Measurements from ENCODE around the gene HS3ST3A1.

The HS3ST3A1 gene

DNA sequence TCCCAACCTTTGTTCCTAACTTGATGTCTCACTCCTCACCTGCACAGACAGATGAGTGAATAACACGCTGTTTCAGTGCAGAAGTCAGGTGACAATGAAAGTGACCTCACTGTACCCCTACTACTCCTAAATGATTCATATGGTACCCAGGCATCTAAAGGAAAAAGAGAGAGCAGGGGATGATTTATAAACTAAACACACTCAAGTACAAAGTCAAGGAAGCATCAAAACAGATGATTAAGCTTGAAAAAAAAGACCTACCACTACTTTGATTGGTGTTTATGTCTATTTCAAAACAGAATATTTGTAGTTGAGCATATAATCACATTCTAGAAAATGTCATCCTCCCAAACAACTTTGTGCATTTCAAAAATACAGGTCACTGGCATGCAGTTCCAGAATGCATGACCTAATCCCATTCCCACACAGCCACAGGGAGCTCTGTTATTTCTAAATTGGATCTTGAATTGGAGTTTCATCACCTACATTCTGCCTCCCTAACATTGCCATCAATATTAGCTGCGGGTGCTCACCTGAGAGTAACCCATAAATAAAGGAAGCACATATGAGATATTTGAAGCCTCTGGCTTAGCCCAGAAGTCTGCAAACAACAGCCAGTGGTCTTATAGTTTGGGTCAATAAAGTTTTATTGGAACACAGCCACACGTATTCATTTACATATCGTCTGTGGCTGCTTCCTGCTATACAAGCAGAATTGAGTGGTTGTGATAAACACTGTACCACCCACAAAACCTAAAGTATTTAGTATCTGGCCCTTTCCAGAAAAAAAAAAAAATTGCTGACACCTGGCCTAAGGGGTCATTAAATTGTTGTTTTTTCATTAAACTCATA, 14.0 kb downstream of the HS3ST3A1 start:
- H3K4me3 ChIP-seq (ENCODE audit: low read depth in 1 of 2, low read length in 2 of 2) = no peak overlapping the region
- no peaks in the 10 kb centered on the region for H3K9me3 ChIP-seq (ENCODE audit: low read length)
- H3K27me3 ChIP-seq (ENCODE audit: control insufficient read depth in 1 of 2, insufficient read depth in 2 of 2, low read length in 2 of 2) = peaks cover 0 to 4% of the 10 kb centered on the region in 2 donors
- no peak overlapping the region for H3K9ac ChIP-seq (ENCODE audit: low read length)
- no peaks in the 10 kb centered on the region for H3K4me1 ChIP-seq (ENCODE audit: insufficient read depth, low read length)
- no peak overlapping the region for H3K27ac ChIP-seq (ENCODE audit: low read depth, low read length)
- H3K36me3 ChIP-seq (ENCODE audit: insufficient read depth, low read length) = no peaks in the 10 kb centered on the region

DNA sequence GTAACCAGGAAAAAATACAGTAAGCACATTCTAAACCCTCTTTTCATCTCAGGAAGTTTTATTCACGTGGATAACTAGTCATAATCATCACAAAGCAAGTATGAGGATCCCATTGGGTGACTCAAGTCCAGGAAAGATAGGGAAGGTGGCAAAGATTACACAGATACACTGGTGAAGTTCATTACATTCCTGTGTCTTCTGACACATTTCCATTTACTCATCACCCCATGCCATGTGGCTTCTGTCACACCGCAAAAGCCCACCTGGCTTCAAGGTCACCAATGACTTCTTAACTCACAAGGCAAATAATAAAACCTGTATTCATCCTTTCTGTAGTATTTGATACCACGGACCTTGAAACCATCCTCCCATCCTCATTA, 17.0 kb downstream of the HS3ST3A1 start:
- no peak overlapping the region for H3K4me3 ChIP-seq (ENCODE audit: low read depth in 1 of 2, low read length in 2 of 2)
- H3K4me1 ChIP-seq (ENCODE audit: insufficient read depth, low read length) = no peaks in the 10 kb centered on the region
- no peak overlapping the region for H3K27ac ChIP-seq (ENCODE audit: low read depth, low read length)

DNA sequence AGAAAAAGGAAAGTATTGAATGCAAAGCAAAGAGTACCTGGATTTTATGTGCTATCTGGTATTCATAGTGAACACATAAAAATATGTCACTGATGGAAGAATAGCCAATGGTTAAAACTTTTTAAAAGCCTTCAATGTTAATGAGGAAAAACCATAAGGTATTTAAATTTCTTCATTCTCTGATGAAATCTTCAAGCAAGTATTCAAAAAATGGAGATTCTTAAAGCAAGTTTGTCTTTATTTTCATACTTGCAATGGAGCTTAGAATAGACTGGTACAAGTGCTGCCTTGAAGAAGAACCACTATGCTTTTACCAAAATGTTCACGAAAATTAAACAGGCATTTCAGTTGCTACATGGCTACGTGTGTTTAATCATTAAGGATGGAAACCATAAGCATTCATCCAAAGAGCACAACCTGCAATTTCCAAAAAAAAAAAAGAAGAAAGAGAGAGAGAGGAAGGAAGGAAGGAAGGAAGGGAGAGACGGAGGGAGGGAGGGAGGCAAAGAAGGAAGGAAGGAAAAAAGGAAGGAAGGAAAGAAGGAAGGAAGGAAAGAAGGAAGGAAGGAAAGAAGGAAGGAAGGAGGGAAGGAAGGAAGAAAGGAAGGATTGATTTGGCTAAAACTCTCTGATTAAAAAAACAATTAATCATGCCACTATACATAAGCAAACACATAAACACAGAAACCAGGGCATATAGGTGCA, 17.6 kb downstream of the HS3ST3A1 start:
- no peaks in the 10 kb centered on the region for H3K4me1 ChIP-seq (ENCODE audit: insufficient read depth, low read length)
- H3K36me3 ChIP-seq (ENCODE audit: insufficient read depth, low read length) = no peaks in the 10 kb centered on the region
- H3K27me3 ChIP-seq (ENCODE audit: control insufficient read depth in 1 of 2, insufficient read depth in 2 of 2, low read length in 2 of 2) = peaks cover 0 to 4% of the 10 kb centered on the region in 2 donors
- no peak overlapping the region for H3K4me3 ChIP-seq (ENCODE audit: low read depth in 1 of 2, low read length in 2 of 2)
- no peaks in the 10 kb centered on the region for H3K9me3 ChIP-seq (ENCODE audit: low read length)
- H3K27ac ChIP-seq (ENCODE audit: low read depth, low read length) = no peak overlapping the region
- no peak overlapping the region for H3K9ac ChIP-seq (ENCODE audit: low read length)

More for the DNA sequence above, 17.0 kb downstream of the HS3ST3A1 start:
- H3K36me3 ChIP-seq (ENCODE audit: insufficient read depth, low read length) = no peaks in the 10 kb centered on the region
- peaks cover 0 to 4% of the 10 kb centered on the region in 2 donors for H3K27me3 ChIP-seq (ENCODE audit: control insufficient read depth in 1 of 2, insufficient read depth in 2 of 2, low read length in 2 of 2)
- no peak overlapping the region for H3K9ac ChIP-seq (ENCODE audit: low read length)
- no peaks in the 10 kb centered on the region for H3K9me3 ChIP-seq (ENCODE audit: low read length)

- H3K27ac ChIP-seq (ENCODE audit: low read depth, low read length) = no peak overlapping the region
- H3K4me1 ChIP-seq (ENCODE audit: insufficient read depth, low read length) = no peaks in the 10 kb centered on the region
- H3K9me3 ChIP-seq (ENCODE audit: low read length) = no peaks in the 10 kb centered on the region
- no peak overlapping the region for H3K9ac ChIP-seq (ENCODE audit: low read length)
- peaks cover 0 to 3% of the 10 kb centered on the region in 2 donors for H3K27me3 ChIP-seq (ENCODE audit: control insufficient read depth in 1 of 2, insufficient read depth in 2 of 2, low read length in 2 of 2)
- no peaks in the 10 kb centered on the region for H3K36me3 ChIP-seq (ENCODE audit: insufficient read depth, low read length)
- no peak overlapping the region for H3K4me3 ChIP-seq (ENCODE audit: low read depth in 1 of 2, low read length in 2 of 2)
Observed at GRCh38 chr17:13582776-13583547, 18.8 kb downstream of the HS3ST3A1 start.

- H3K4me3 ChIP-seq (ENCODE audit: low read depth in 1 of 2, low read length in 2 of 2) = no peak overlapping the region
- no peaks in the 10 kb centered on the region for H3K4me1 ChIP-seq (ENCODE audit: insufficient read depth, low read length)
- H3K9ac ChIP-seq (ENCODE audit: low read length) = no peak overlapping the region
- H3K27me3 ChIP-seq (ENCODE audit: control insufficient read depth in 1 of 2, insufficient read depth in 2 of 2, low read length in 2 of 2) = no peaks in the 10 kb centered on the region
- no peak overlapping the region for H3K27ac ChIP-seq (ENCODE audit: low read depth, low read length)
- H3K9me3 ChIP-seq (ENCODE audit: low read length) = no peaks in the 10 kb centered on the region
- H3K36me3 ChIP-seq (ENCODE audit: insufficient read depth, low read length) = no peaks in the 10 kb centered on the region
Observed at GRCh38 chr17:13581925-13582324, 19.8 kb downstream of the HS3ST3A1 start.

GRCh38 chr17:13580790-13581189, 20.9 kb downstream of the HS3ST3A1 start:
- no peaks in the 10 kb centered on the region for H3K4me1 ChIP-seq (ENCODE audit: insufficient read depth, low read length)
- H3K9ac ChIP-seq (ENCODE audit: low read length) = no peak overlapping the region
- H3K36me3 ChIP-seq (ENCODE audit: insufficient read depth, low read length) = no peaks in the 10 kb centered on the region
- H3K9me3 ChIP-seq (ENCODE audit: low read length) = no peaks in the 10 kb centered on the region
- no peak overlapping the region for H3K27ac ChIP-seq (ENCODE audit: low read depth, low read length)
- H3K4me3 ChIP-seq (ENCODE audit: low read depth in 1 of 2, low read length in 2 of 2) = no peak overlapping the region
- no peaks in the 10 kb centered on the region for H3K27me3 ChIP-seq (ENCODE audit: control insufficient read depth in 1 of 2, insufficient read depth in 2 of 2, low read length in 2 of 2)

DNA sequence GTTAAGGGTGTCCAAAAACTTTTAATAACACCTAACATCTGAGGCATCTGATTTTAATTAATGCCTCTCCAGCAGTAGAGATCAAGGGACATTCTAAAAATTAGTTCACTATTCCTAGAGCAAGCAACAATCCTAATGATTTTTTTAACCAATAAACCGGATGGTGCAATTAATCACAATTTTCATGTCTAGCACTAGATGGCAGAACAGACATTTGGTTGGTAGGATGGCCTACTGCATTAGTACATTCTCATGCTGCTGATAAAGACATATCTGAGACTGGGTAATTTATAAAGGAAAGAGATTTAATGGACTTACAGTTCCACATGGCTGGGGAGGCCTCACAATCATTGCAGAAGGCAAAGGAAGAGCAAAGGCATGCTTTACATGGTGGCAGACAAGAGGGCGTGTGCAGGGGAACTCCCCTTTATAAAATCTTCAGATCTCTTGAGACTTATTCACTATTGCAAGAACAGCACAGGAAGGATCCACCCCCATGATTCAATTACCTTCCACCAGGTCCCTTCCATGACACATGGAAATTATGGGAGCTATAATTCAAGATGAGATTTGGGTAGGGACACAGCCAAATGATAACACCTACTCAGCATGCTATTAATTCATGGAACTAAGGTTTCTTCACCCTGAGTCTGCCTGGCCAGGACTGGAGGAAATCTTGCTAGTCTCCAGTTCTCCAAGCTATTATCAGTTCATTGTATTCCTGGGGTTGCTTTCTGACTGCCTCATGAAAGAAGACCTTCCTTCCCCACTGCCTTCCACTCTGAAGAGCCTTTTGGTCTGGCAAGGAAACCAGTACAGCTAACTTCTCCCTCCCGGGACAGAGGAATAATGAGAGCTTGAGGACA, 24.8 kb downstream of the HS3ST3A1 start:
- no peaks in the 10 kb centered on the region for H3K36me3 ChIP-seq (ENCODE audit: insufficient read depth, low read length)
- H3K9ac ChIP-seq (ENCODE audit: low read length) = no peak overlapping the region
- H3K9me3 ChIP-seq (ENCODE audit: low read length) = no peaks in the 10 kb centered on the region
- H3K27me3 ChIP-seq (ENCODE audit: control insufficient read depth in 1 of 2, insufficient read depth in 2 of 2, low read length in 2 of 2) = no peaks in the 10 kb centered on the region
- no peak overlapping the region for H3K4me3 ChIP-seq (ENCODE audit: low read depth in 1 of 2, low read length in 2 of 2)
- H3K27ac ChIP-seq (ENCODE audit: low read depth, low read length) = no peak overlapping the region
- no peaks in the 10 kb centered on the region for H3K4me1 ChIP-seq (ENCODE audit: insufficient read depth, low read length)

GRCh38 chr17:13575922-13576419, 25.8 kb downstream of the HS3ST3A1 start:
- no peaks in the 10 kb centered on the region for H3K27me3 ChIP-seq (ENCODE audit: control insufficient read depth in 1 of 2, insufficient read depth in 2 of 2, low read length in 2 of 2)
- no peak overlapping the region for H3K27ac ChIP-seq (ENCODE audit: low read depth, low read length)
- H3K9ac ChIP-seq (ENCODE audit: low read length) = no peak overlapping the region
- no peaks in the 10 kb centered on the region for H3K4me1 ChIP-seq (ENCODE audit: insufficient read depth, low read length)
- H3K9me3 ChIP-seq (ENCODE audit: low read length) = no peaks in the 10 kb centered on the region
- no peaks in the 10 kb centered on the region for H3K36me3 ChIP-seq (ENCODE audit: insufficient read depth, low read length)
- no peak overlapping the region for H3K4me3 ChIP-seq (ENCODE audit: low read depth in 1 of 2, low read length in 2 of 2)

- no peaks in the 10 kb centered on the region for H3K9me3 ChIP-seq (ENCODE audit: low read length)
- no peak overlapping the region for H3K4me3 ChIP-seq (ENCODE audit: low read depth in 1 of 2, low read length in 2 of 2)
- H3K36me3 ChIP-seq (ENCODE audit: insufficient read depth, low read length) = no peaks in the 10 kb centered on the region
- no peak overlapping the region for H3K27ac ChIP-seq (ENCODE audit: low read depth, low read length)
- H3K4me1 ChIP-seq (ENCODE audit: insufficient read depth, low read length) = no peaks in the 10 kb centered on the region
- no peak overlapping the region for H3K9ac ChIP-seq (ENCODE audit: low read length)
- no peaks in the 10 kb centered on the region for H3K27me3 ChIP-seq (ENCODE audit: control insufficient read depth in 1 of 2, insufficient read depth in 2 of 2, low read length in 2 of 2)
Observed at GRCh38 chr17:13575466-13575865, 26.3 kb downstream of the HS3ST3A1 start.

DNA sequence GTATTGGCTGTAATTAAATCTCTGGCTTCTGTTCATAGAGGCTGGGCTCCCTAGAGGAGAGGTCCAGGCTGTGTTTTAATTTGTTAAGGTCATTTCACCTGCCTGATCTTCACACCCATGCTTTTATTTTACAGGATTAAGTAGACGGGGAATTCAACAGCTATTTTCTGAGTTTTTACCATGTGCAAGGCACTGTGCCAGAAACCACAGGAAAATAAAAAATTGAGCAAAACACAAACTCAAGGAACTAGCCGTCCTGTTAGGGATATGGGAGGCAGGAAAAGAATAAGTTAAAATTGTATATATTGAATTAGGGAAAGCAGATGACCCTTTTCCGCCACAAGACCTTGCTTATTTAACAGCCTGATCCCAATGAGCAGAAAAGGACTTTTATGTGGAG, 29.1 kb downstream of the HS3ST3A1 start:
- no peak overlapping the region for H3K9ac ChIP-seq (ENCODE audit: low read length)
- H3K4me1 ChIP-seq (ENCODE audit: insufficient read depth, low read length) = no peaks in the 10 kb centered on the region
- no peaks in the 10 kb centered on the region for H3K9me3 ChIP-seq (ENCODE audit: low read length)
- H3K27me3 ChIP-seq (ENCODE audit: control insufficient read depth in 1 of 2, insufficient read depth in 2 of 2, low read length in 2 of 2) = no peaks in the 10 kb centered on the region
- no peak overlapping the region for H3K4me3 ChIP-seq (ENCODE audit: low read depth in 1 of 2, low read length in 2 of 2)
- no peaks in the 10 kb centered on the region for H3K36me3 ChIP-seq (ENCODE audit: insufficient read depth, low read length)
- no peak overlapping the region for H3K27ac ChIP-seq (ENCODE audit: low read depth, low read length)

Data from muscle layer of colon (tissue), 2 donors.